Caco-2 (cell line): Measurements from ENCODE around the gene TUBD1. TPM values are rescaled to one million over a fixed set of nuclear protein-coding genes. Genes with fewer than 3 reads are reported as not detected.

Source experiments
- BruUV-seq: library from RNA; stranded (reverse); fragments of 400-500 nt; replicated peaks from 2 replicates; lab custom pipeline; 2021; lab: Mats Ljungman, UMichigan
- CTCF ChIA-PET: fragments of 300-600 bp; sonication (Branson Sonifier 250); formaldehyde crosslinking; loops from one replicate; lab custom pipeline; 2022; ENCODE audit warnings: antibody characterized with exemption; lab: Charles Lee
- POLR2A ChIA-PET: fragments of 300-600 bp; sonication (Branson Sonifier 250); formaldehyde crosslinking; loops from one replicate; lab custom pipeline; 2022; ENCODE audit warnings: antibody characterized with exemption; lab: Charles Lee
- DNase-seq, 2 experiments: peaks; one replicate each; pipeline versions ENCODE4 v3.0.0 to v3.0.0-alpha.2; 2020 to 2022
- H3K27me3 ChIP-seq: replicated peaks from 2 replicates; pipeline ENCODE4 v1.6.0; 2011; ENCODE audit warnings: low read length; ENCODE audit not compliant: control insufficient read depth, insufficient read depth
- H3K36me3 ChIP-seq: 2 replicates; pipeline ENCODE4 v1.5.1; 2011; ENCODE audit warnings: low read length; ENCODE audit not compliant: control insufficient read depth, insufficient read depth
- H3K4me1 ChIP-seq: fragments of 250-450 bp; sonication (Bioruptor Pico); 2 replicates; pipeline ENCODE4 v1.5.1; 2020; ENCODE audit warnings: mild to moderate bottlenecking
- H3K4me3 ChIP-seq: 2 replicates; pipeline ENCODE4 v1.5.1; 2011; ENCODE audit warnings: low read depth, mild to moderate bottlenecking, control low read depth, low read length
- H3K9me3 ChIP-seq: fragments of 250-450 bp; sonication (Bioruptor Pico); 2 replicates; pipeline ENCODE4 v1.5.1; 2020; ENCODE audit warnings: mild to moderate bottlenecking, moderate library complexity
- H3K27ac Mint-ChIP-seq: one replicate; pipeline ENCODE4 v1.8.0; 2022; ENCODE audit warnings: mixed read lengths; ENCODE audit not compliant: unreplicated experiment
- H3K27me3 Mint-ChIP-seq: one replicate; pipeline ENCODE4 v1.8.0; 2022; ENCODE audit warnings: mixed read lengths; ENCODE audit not compliant: insufficient read depth, unreplicated experiment
- H3K36me3 Mint-ChIP-seq: one replicate; pipeline ENCODE4 v1.8.0; 2022; ENCODE audit warnings: mild to moderate bottlenecking, mixed read lengths; ENCODE audit not compliant: insufficient read depth, unreplicated experiment
- H3K4me1 Mint-ChIP-seq: one replicate; pipeline ENCODE4 v1.8.0; 2022; ENCODE audit warnings: low read depth, mixed read lengths; ENCODE audit not compliant: unreplicated experiment
- H3K4me3 Mint-ChIP-seq: one replicate; pipeline ENCODE4 v1.8.0; 2022; ENCODE audit warnings: mild to moderate bottlenecking, moderate library complexity, mixed read lengths; ENCODE audit not compliant: unreplicated experiment
- H3K9me3 Mint-ChIP-seq: one replicate; pipeline ENCODE4 v1.8.0; 2022; ENCODE audit warnings: mixed read lengths; ENCODE audit not compliant: unreplicated experiment
- CTCF ChIP-seq, 2 experiments: fragments of 200-600 bp in 1 of 2; IDR thresholded peaks; 1 replicate in 1 of 2; 2 replicates in 1 of 2; pipeline versions ENCODE4 v1.5.1 to v1.8.0; 2011 to 2022; ENCODE audit warnings: antibody characterized with exemption in 1 of 2, control low read depth in 1 of 2, inconsistent platforms in 1 of 2, low read depth in 1 of 2, low read length in 1 of 2, mild to moderate bottlenecking in 1 of 2, moderate library complexity in 1 of 2; ENCODE audit not compliant: insufficient read depth in 1 of 2, severe bottlenecking in 1 of 2, unreplicated experiment in 1 of 2
- intact Hi-C: fragments of 100-400 bp; cut with micrococcal nuclease; formaldehyde crosslinking; loops from one replicate; pipeline ENCODE4 v1.10.0; 2022; ENCODE audit not compliant: unreplicated experiment
- total RNA-seq: library from RNA; stranded (reverse); gene quantifications from 2 replicates; pipeline ENCODE4 v1.2.3, GENCODE V29; 2022

Gene TUBD1
- total RNA-seq, 1 experiment from 2014 or later, result 23.6 TPM

GRCh38 chr17:59848778-59849177 lies 44.0 kb downstream of the TUBD1 start:
- peak; percentile 67 to 70 for DNase-seq
- H3K27ac Mint-ChIP-seq, result peak overlapping the region; percentile 98
- peaks cover 70% of the 10 kb centered on the region for H3K4me1 Mint-ChIP-seq
- H3K4me3 ChIP-seq, result no peak overlapping the region
- no peaks in the 10 kb centered on the region for H3K27me3 Mint-ChIP-seq
- H3K4me1 ChIP-seq, result peaks cover 84% of the 10 kb centered on the region
- no TSS peak for BruUV-seq
- no peak overlapping the region for H3K4me3 Mint-ChIP-seq
- POLR2A ChIA-PET, result interaction anchor here (0.6 kb wide), 2 partner anchors 21 to 116 kb away, joined by 3 to 6 read pairs; partner anchors contain the start of gene RNFT1
- H3K27me3 ChIP-seq, result no peaks in the 10 kb centered on the region
- intact Hi-C loops, result loop anchor here (5.0 kb wide), 1 partner anchor 141 kb away; the partner anchor contains the start of genes PTRH2 and VMP1
- CTCF ChIA-PET, result interaction anchor here (1.0 to 2.5 kb wide), 2 partner anchors 11 kb away, joined by 5 to 9 read pairs; no protein-coding TSS in a partner anchor
- no peaks in the 10 kb centered on the region for H3K36me3 ChIP-seq
- H3K9me3 ChIP-seq, result no peaks in the 10 kb centered on the region
- no peak for TF ChIP-seq CTCF (IDR thresholded peaks at IDR 0.05; ENCODE audit: insufficient read depth in 1 of 2, low read depth in 1 of 2, low read length in 1 of 2, severe bottlenecking in 1 of 2, unreplicated experiment in 1 of 2)
- peaks cover 79% of the 10 kb centered on the region for H3K36me3 Mint-ChIP-seq
- no peaks in the 10 kb centered on the region for H3K9me3 Mint-ChIP-seq

- POLR2A ChIA-PET, result interaction anchor here (0.6 kb wide), 2 partner anchors 11 to 20 kb away, joined by 3 to 6 read pairs; no protein-coding TSS in a partner anchor
- peak overlapping the region; percentile 98 for H3K27ac Mint-ChIP-seq
- no peaks in the 10 kb centered on the region for H3K36me3 ChIP-seq
- intact Hi-C loops, result loop anchor here (5.0 kb wide), 1 partner anchor 141 kb away; the partner anchor contains the start of genes PTRH2 and VMP1
- no peaks in the 10 kb centered on the region for H3K9me3 Mint-ChIP-seq
- no peak overlapping the region for H3K4me3 ChIP-seq
- no peak for TF ChIP-seq CTCF (IDR thresholded peaks at IDR 0.05; ENCODE audit: insufficient read depth in 1 of 2, low read depth in 1 of 2, low read length in 1 of 2, severe bottlenecking in 1 of 2, unreplicated experiment in 1 of 2)
- peaks cover 84% of the 10 kb centered on the region for H3K4me1 ChIP-seq
- peaks cover 71% of the 10 kb centered on the region for H3K4me1 Mint-ChIP-seq
- peaks cover 79% of the 10 kb centered on the region for H3K36me3 Mint-ChIP-seq
- CTCF ChIA-PET, result interaction anchor here (1.0 to 2.5 kb wide), 2 partner anchors 11 kb away, joined by 5 to 9 read pairs; no protein-coding TSS in a partner anchor
- H3K27me3 ChIP-seq, result no peaks in the 10 kb centered on the region
- peak in 1 of 2 experiments; percentile 13 for DNase-seq
- no peak overlapping the region for H3K4me3 Mint-ChIP-seq
- no TSS peak for BruUV-seq
- no peaks in the 10 kb centered on the region for H3K9me3 ChIP-seq
- H3K27me3 Mint-ChIP-seq, result no peaks in the 10 kb centered on the region
Measured at GRCh38 chr17:59848385-59848668, 44.4 kb downstream of the TUBD1 start.

GRCh38 chr17:59846394-59847165 lies 46.2 kb downstream of the TUBD1 start:
- H3K9me3 Mint-ChIP-seq, result no peaks in the 10 kb centered on the region
- peak overlapping the region; percentile 98 for H3K27ac Mint-ChIP-seq
- intact Hi-C loops, result loop anchor here (5.0 kb wide), 1 partner anchor 139 kb away; the partner anchor contains the start of genes PTRH2 and VMP1
- H3K36me3 Mint-ChIP-seq, result peaks cover 90% of the 10 kb centered on the region
- DNase-seq, result peak; percentile 79 to 80
- CTCF ChIA-PET, result interaction anchor here (1.3 to 1.5 kb wide), 2 partner anchors 9 to 13 kb away, joined by 3 read pairs; no protein-coding TSS in a partner anchor
- no TSS peak for BruUV-seq
- POLR2A ChIA-PET, result interaction anchor here (0.6 to 1.1 kb wide), 6 partner anchors 9 to 227 kb away, joined by 3 to 25 read pairs (median 4); partner anchors contain the start of genes CLTC, PTRH2, TUBD1 and VMP1
- H3K4me1 ChIP-seq, result peaks cover 81% of the 10 kb centered on the region
- no peaks in the 10 kb centered on the region for H3K27me3 ChIP-seq
- H3K4me1 Mint-ChIP-seq, result peaks cover 68% of the 10 kb centered on the region
- no peak for TF ChIP-seq CTCF (IDR thresholded peaks at IDR 0.05; ENCODE audit: insufficient read depth in 1 of 2, low read depth in 1 of 2, low read length in 1 of 2, severe bottlenecking in 1 of 2, unreplicated experiment in 1 of 2)
- H3K36me3 ChIP-seq, result no peaks in the 10 kb centered on the region
- no peak overlapping the region for H3K4me3 ChIP-seq
- peak overlapping the region; percentile 89 for H3K4me3 Mint-ChIP-seq
- no peaks in the 10 kb centered on the region for H3K9me3 ChIP-seq
- H3K27me3 Mint-ChIP-seq, result no peaks in the 10 kb centered on the region
